ENCODE data around the gene ABCB8.

ABCB8 gene

GRCh38 chr7:151016505-151016904 lies 11.7 kb upstream of the ABCB8 start:
- Histone ChIP-seq H3K27me3 (ENCODE audit: control insufficient read depth in 1 of 2, insufficient read depth in 2 of 2, low read length in 2 of 2) (peaks cover 30 to 69% of the 10 kb centered on the region in 2 donors), H3K9me3 (ENCODE audit: low read length) (no peaks in the 10 kb centered on the region)

DNA sequence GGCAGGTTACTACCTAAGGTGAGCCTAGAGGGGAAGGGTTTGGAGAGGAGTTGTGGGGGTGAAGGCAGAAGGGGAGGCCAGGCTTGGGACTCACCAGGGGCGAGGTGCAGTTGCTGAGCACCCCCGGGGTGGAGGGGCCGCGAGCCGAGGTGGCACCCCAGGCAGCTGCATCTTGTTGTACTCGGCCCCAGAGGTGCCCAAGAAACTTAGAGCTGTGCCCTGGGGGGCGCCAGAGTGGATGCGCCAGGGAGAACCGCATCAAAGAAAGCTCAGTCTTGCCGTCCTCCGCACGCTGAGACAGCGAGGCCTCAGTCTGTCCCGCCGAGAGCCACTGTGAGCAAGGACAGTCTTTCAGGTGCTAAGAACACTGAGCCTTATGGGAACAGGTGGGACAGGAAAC lies 11.3 kb upstream of the ABCB8 start:
- peaks cover 30 to 69% of the 10 kb centered on the region in 2 donors for H3K27me3 ChIP-seq (ENCODE audit: control insufficient read depth in 1 of 2, insufficient read depth in 2 of 2, low read length in 2 of 2)
- H3K27ac ChIP-seq (ENCODE audit: low read depth, low read length) = no peak overlapping the region
- no peaks in the 10 kb centered on the region for H3K36me3 ChIP-seq (ENCODE audit: insufficient read depth, low read length)
- H3K4me1 ChIP-seq (ENCODE audit: insufficient read depth, low read length) = peaks cover 13% of the 10 kb centered on the region
- no peak overlapping the region for H3K9ac ChIP-seq (ENCODE audit: low read length)
- H3K9me3 ChIP-seq (ENCODE audit: low read length) = no peaks in the 10 kb centered on the region
- H3K4me3 ChIP-seq (ENCODE audit: low read depth in 1 of 2, low read length in 2 of 2) = no peak overlapping the region

More at GRCh38 chr7:151016505-151016904, 11.7 kb upstream of the ABCB8 start:
- Histone ChIP-seq H3K9ac (ENCODE audit: low read length) (no peak overlapping the region), H3K27ac (ENCODE audit: low read depth, low read length) (no peak overlapping the region), H3K4me3 (ENCODE audit: low read depth in 1 of 2, low read length in 2 of 2) (no peak overlapping the region), H3K4me1 (ENCODE audit: insufficient read depth, low read length) (peaks cover 13% of the 10 kb centered on the region), H3K36me3 (ENCODE audit: insufficient read depth, low read length) (no peaks in the 10 kb centered on the region)

DNA sequence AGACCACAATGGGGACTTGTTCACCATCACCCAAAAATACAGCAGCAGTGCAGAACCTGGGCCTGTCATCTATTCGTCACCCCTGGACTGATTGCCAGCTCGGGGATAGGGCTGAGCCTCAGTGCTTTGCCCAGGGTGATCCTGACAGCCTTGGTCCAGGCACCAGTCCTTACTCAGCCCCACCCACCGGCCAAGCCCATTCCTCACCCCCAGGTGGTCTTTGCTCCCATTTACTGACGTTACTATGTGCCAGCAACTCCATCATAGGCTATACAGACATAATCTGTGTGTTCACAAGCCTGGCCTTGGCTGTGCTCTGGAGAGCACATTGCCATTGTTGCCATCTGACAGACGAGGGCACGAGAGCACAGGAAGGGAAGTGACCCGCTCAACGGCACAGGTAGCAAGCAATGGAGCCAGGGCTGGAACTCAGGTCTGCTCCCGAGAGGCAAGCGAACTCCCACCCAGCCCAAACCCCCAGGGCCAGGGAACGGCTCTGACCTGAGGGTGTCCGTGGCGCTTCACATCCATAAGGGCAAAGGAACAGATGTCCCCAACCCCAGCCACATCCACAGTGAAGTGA lies 10.8 kb upstream of the ABCB8 start:
- Histone ChIP-seq H3K27me3 (ENCODE audit: control insufficient read depth in 1 of 2, insufficient read depth in 2 of 2, low read length in 2 of 2) (peaks cover 27 to 69% of the 10 kb centered on the region in 2 donors), H3K27ac (ENCODE audit: low read depth, low read length) (no peak overlapping the region), H3K4me3 (ENCODE audit: low read depth in 1 of 2, low read length in 2 of 2) (no peak overlapping the region), H3K9ac (ENCODE audit: low read length) (no peak overlapping the region), H3K36me3 (ENCODE audit: insufficient read depth, low read length) (no peaks in the 10 kb centered on the region), H3K9me3 (ENCODE audit: low read length) (no peaks in the 10 kb centered on the region), H3K4me1 (ENCODE audit: insufficient read depth, low read length) (peaks cover 13% of the 10 kb centered on the region)

DNA sequence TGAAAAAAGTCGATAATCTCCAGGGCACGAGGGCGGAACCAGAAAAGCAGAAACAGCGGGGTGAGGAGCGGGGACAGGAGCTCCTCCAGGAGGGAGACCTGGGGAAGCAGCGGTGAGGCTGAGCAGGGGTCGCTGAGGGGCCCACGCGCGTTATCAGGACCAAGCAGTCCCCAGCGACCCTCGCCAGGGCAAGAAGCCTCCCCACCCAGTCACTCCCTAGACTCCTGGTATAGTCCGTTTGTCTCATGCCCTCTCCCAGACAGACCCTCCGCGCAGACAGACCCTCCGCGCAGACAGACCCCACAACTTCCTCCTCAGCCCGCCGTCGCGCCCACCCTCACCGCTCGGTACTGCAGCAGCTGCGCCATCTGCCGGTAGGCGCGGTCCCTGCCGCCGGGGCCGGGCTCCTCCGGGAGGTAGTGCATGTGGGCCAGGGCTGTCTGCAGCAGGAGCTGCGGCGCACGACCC lies 10.3 kb upstream of the ABCB8 start:
- Histone ChIP-seq H3K9ac (ENCODE audit: low read length) (no peak overlapping the region), H3K36me3 (ENCODE audit: insufficient read depth, low read length) (no peaks in the 10 kb centered on the region), H3K9me3 (ENCODE audit: low read length) (no peaks in the 10 kb centered on the region), H3K27me3 (ENCODE audit: control insufficient read depth in 1 of 2, insufficient read depth in 2 of 2, low read length in 2 of 2) (peaks cover 22 to 69% of the 10 kb centered on the region in 2 donors), H3K27ac (ENCODE audit: low read depth, low read length) (no peak overlapping the region), H3K4me1 (ENCODE audit: insufficient read depth, low read length) (peaks cover 13% of the 10 kb centered on the region), H3K4me3 (ENCODE audit: low read depth in 1 of 2, low read length in 2 of 2) (peak overlapping the region in 1 of 2 donors; percentile 38)

DNA sequence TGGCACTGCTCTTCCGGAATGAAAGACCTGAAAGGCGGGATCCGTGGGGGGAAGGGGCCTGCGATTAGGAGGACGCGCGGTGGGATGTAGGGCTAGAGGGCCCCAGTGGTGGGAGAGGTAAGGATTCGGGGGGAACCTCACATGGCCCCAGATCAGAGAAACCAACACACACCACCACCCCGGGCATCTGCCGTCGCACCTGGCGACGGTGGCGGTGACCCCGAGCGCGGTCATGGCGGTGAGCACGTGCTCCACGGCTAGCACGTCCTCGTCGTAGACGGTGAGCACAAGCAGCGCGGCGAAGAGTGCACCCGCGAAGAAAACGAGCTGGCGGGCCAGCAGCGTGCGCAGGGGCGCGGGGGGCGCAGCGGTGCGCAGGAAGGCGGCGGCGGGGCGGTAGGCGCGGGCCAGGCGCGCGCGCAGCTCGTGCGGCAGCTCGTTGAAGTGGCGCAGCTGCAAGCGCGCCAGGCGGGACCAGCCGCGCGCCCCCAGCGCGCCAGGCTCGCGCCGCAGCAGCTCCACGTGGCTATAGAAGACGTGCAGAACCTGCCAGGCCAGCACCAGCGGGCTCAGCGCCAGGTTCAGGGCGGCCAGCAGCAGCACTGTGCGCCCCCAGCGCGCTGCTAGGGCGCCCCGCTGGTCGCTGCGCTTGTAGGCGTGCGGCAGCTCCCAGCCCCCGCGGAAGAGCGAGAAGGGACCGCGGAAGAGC lies 9.7 kb upstream of the ABCB8 start:
- Histone ChIP-seq H3K9ac (ENCODE audit: low read length) (no peak overlapping the region), H3K36me3 (ENCODE audit: insufficient read depth, low read length) (no peaks in the 10 kb centered on the region), H3K4me1 (ENCODE audit: insufficient read depth, low read length) (peaks cover 13% of the 10 kb centered on the region), H3K27ac (ENCODE audit: low read depth, low read length) (no peak overlapping the region), H3K27me3 (ENCODE audit: control insufficient read depth in 1 of 2, insufficient read depth in 2 of 2, low read length in 2 of 2) (peaks cover 19 to 63% of the 10 kb centered on the region in 2 donors), H3K4me3 (ENCODE audit: low read depth in 1 of 2, low read length in 2 of 2) (peak overlapping the region; percentile 27 to 38), H3K9me3 (ENCODE audit: low read length) (no peaks in the 10 kb centered on the region)

DNA sequence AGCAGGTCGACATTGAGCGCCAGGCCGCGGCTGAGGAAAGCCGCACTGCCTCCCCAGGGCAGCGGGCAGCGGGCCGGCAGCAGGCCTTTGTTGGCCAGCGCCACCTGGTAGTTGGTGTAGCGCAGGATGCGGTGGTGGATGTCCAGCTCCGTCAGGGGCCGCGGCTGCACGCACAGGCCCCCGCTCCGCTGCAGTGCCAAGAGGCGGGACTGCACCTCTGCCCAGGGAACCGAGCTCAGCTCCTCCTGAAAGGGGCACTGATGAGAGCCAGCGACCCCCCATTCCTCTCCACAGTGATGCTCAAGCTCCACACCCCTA lies 9.2 kb upstream of the ABCB8 start:
- Histone ChIP-seq H3K36me3 (ENCODE audit: insufficient read depth, low read length) (no peaks in the 10 kb centered on the region), H3K9ac (ENCODE audit: low read length) (no peak overlapping the region), H3K27ac (ENCODE audit: low read depth, low read length) (no peak overlapping the region), H3K4me3 (ENCODE audit: low read depth in 1 of 2, low read length in 2 of 2) (peak overlapping the region; percentile 27 to 38), H3K4me1 (ENCODE audit: insufficient read depth, low read length) (peaks cover 13% of the 10 kb centered on the region), H3K27me3 (ENCODE audit: control insufficient read depth in 1 of 2, insufficient read depth in 2 of 2, low read length in 2 of 2) (peaks cover 15 to 58% of the 10 kb centered on the region in 2 donors), H3K9me3 (ENCODE audit: low read length) (no peaks in the 10 kb centered on the region)

DNA sequence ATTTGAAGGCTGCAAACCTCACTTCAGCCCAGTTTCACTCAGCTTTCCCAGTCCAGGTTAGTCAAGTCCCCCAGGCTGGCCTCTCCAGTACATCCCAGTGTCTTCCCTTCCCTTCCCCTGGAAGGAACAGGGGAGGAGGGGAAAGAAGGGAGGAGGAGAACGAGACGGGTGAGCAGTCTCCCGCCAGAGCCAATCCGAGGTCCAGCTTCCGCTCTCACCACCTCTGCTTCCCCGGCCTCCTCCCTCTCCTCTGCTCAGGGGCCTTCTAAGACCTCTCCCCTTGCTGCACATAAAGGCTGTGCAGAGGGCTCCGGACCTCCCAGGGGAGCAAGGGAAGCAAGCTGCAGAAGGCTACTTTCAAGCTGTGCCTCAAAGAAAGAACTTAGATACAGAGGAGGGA lies 8.0 kb upstream of the ABCB8 start:
- Histone ChIP-seq H3K9ac (ENCODE audit: low read length) (no peak overlapping the region), H3K36me3 (ENCODE audit: insufficient read depth, low read length) (no peaks in the 10 kb centered on the region), H3K27me3 (ENCODE audit: control insufficient read depth in 1 of 2, insufficient read depth in 2 of 2, low read length in 2 of 2) (peaks cover 12 to 48% of the 10 kb centered on the region in 2 donors), H3K4me3 (ENCODE audit: low read depth in 1 of 2, low read length in 2 of 2) (no peak overlapping the region), H3K9me3 (ENCODE audit: low read length) (no peaks in the 10 kb centered on the region), H3K27ac (ENCODE audit: low read depth, low read length) (no peak overlapping the region), H3K4me1 (ENCODE audit: insufficient read depth, low read length) (peaks cover 13% of the 10 kb centered on the region)

GRCh38 chr7:151023232-151023631 lies 5.0 kb upstream of the ABCB8 start:
- H3K4me3 ChIP-seq (ENCODE audit: low read depth in 1 of 2, low read length in 2 of 2) = no peak overlapping the region
- H3K9me3 ChIP-seq (ENCODE audit: low read length) = no peaks in the 10 kb centered on the region
- H3K9ac ChIP-seq (ENCODE audit: low read length) = no peak overlapping the region
- H3K4me1 ChIP-seq (ENCODE audit: insufficient read depth, low read length) = peaks cover 7% of the 10 kb centered on the region
- H3K27me3 ChIP-seq (ENCODE audit: control insufficient read depth in 1 of 2, insufficient read depth in 2 of 2, low read length in 2 of 2) = peaks cover 0 to 19% of the 10 kb centered on the region in 2 donors
- no peak overlapping the region for H3K27ac ChIP-seq (ENCODE audit: low read depth, low read length)
- no peaks in the 10 kb centered on the region for H3K36me3 ChIP-seq (ENCODE audit: insufficient read depth, low read length)

DNA sequence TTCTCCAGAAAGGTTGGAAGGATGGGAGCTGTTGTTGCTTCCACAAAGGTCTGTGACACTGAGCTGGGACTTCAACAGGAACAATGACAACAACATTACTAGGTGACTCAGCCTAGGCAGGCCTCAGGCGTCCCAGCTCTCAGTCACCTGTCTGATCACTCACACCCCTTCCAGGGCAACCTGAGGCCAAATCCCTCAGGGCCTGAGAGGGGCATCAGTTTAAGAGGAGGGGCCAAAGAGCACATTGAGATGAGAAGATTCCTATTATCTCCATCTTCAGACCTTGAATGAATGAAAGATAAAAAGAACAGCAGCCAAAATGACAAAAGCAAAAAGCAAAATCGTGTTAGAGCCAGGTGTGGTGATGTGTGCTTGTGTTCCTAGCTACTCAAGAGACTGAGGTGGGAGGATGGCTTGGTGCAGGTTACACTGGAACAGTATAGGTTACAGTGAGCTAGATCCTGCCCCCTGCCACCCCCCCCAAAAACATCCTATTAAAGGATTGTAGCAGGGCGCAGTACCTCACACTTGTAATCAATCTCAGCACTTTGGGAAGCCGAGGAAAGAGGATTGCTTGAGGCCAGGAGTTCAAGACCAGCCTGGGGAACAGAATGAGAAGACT lies 3.7 kb upstream of the ABCB8 start, which contains the start of gene ATG9B:
ATG9B (minus strand) TSS at position 60 of the 622 bp plus-strand sequence. CDS start 71 bp downstream, outside the sequence.
- Histone ChIP-seq H3K9me3 (ENCODE audit: low read length) (no peaks in the 10 kb centered on the region), H3K4me1 (ENCODE audit: insufficient read depth, low read length) (peaks cover 9% of the 10 kb centered on the region), H3K9ac (ENCODE audit: low read length) (no peak within 1 kb of the TSS), H3K27ac (ENCODE audit: low read depth, low read length) (no peak within 1 kb of the TSS), H3K4me3 (ENCODE audit: low read depth in 1 of 2, low read length in 2 of 2) (no peak within 1 kb of the TSS), H3K36me3 (ENCODE audit: insufficient read depth, low read length) (no peaks in the 10 kb centered on the region), H3K27me3 (ENCODE audit: control insufficient read depth in 1 of 2, insufficient read depth in 2 of 2, low read length in 2 of 2) (peaks cover 0 to 9% of the 10 kb centered on the region in 2 donors)

DNA sequence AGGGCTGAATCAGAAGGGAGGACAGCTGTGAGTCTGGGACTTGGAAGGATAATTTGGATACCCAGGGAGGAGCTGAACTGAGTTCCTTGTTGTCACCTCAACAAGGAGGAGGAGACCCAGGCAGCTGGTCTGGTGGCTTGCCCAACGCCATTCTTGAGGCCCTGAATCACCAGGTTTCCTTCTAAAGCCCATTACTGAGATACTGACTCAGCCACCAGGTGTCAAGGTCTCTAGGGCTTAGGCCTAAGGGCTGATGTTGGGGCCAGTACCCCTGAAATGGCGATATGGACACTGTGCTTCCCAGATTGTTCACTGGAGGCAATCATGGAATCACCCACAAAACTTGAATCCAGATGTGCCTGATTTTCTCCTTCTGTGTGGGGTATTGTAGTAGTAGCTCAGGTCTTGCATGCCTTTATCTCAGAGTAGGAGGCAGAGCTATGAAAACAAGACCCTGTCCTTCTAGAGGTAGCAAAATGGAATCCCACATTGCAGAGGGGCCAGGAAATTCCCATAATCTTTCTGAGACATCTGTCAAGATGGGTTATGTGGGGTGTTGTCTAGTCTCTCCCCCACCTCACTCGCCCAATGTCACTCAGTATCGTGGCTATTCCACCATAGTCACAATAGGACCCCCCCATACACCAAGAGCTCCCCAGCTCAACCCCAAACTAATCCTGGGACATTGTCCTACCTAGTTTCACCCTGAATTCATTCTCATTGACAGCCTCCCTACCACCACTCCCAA lies 2.2 kb upstream of the ABCB8 start:
- Histone ChIP-seq H3K27me3 (ENCODE audit: control insufficient read depth in 1 of 2, insufficient read depth in 2 of 2, low read length in 2 of 2) (peaks cover 0 to 1% of the 10 kb centered on the region in 2 donors), H3K36me3 (ENCODE audit: insufficient read depth, low read length) (no peaks in the 10 kb centered on the region), H3K4me3 (ENCODE audit: low read depth in 1 of 2, low read length in 2 of 2) (no peak overlapping the region), H3K9ac (ENCODE audit: low read length) (no peak overlapping the region), H3K9me3 (ENCODE audit: low read length) (no peaks in the 10 kb centered on the region), H3K4me1 (ENCODE audit: insufficient read depth, low read length) (peaks cover 13% of the 10 kb centered on the region), H3K27ac (ENCODE audit: low read depth, low read length) (no peak overlapping the region)
